ENCODE results near the gene FNDC11. TPM values are rescaled to one million over a fixed set of nuclear protein-coding genes. Genes with fewer than 3 reads are reported as not detected.

The FNDC11 gene
- total and polyA plus RNA-seq, 2 of the 13 experiments (the other 11 are each of a cell fraction or from before 2014, with no cell fraction given) = 0.07 TPM; not detected in 1

DNA sequence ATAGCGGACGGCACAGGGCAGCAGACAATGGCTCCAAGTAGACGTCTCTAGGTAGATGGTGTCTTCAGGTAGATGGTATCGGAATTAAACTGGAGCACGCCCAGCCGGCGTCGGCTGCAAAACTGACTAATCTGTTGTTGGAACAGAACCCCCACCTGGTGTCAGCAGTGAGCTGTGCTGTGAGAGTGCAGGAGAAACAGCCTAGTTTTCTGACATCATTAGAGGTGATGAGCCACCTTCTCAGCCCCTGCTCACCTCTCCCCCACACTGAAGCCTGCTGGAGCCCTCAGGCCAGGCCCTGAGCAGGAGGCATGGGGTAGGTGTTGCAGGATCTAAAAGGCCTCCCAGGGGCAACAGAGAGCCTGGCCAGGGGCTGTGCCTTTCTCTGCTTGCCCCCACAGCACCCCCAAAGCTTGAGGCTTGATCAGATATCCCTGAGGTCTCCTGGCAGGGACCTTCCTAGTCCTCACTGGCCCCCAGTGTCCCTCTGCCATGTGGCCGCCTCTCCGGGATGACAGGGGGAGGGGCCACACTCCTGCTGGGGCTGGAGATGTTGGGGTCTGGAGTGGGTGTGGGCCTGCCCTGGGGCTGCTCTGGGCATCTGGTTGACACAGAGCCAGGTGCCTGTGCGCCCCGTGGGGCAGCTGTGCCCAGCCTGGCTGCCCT, 27.0 kb downstream of the FNDC11 start (continued):
- TF ChIP-seq YEATS2 (CRISPR knock-in tag; IDR thresholded peaks at IDR 0.05; ENCODE audit: borderline replicate concordance) (peak; percentile 24; the same call in 1 of the 2 replicates), FOXO1 (CRISPR knock-in tag; IDR thresholded peaks at IDR 0.05) (peak; percentile 52; the same call in 1 of the 2 replicates), SMC3 (IDR thresholded peaks at IDR 0.05; ENCODE audit: low read length) (peak; percentile 95), XRCC5 (optimal IDR thresholded peaks at IDR 0.05; ENCODE audit: low read length) (peak; percentile 88), ERF (CRISPR knock-in tag; IDR thresholded peaks at IDR 0.05) (peak; percentile 66; the same call in 1 of the 2 replicates), SRY (CRISPR knock-in tag; IDR thresholded peaks at IDR 0.05) (peak; percentile 60; the same call in 1 of the 2 replicates), BHLHE40 (IDR thresholded peaks at IDR 0.05; ENCODE audit: low read length) (peak; percentile 39; the same call in 1 of the 2 replicates), HDAC2 (CRISPR knock-in tag; IDR thresholded peaks at IDR 0.05) (0 out of 2 replicates have a peak, but pooled peaks have one; percentile 36), GATAD2A (CRISPR knock-in tag; IDR thresholded peaks at IDR 0.05) (peak; percentile 61), ZNF746 (CRISPR knock-in tag; IDR thresholded peaks at IDR 0.05) (peak; percentile 25; the same call in 1 of the 2 replicates), NFIC (IDR thresholded peaks at IDR 0.05; ENCODE audit: low read length) (no peak), ZNF264 (CRISPR knock-in tag; IDR thresholded peaks at IDR 0.05) (no peak), MXI1 (IDR thresholded peaks at IDR 0.05; ENCODE audit: borderline replicate concordance, low read depth, low read length) (peak; percentile 52; the same call in 1 of the 3 replicates), ZNF263 (CRISPR knock-in tag; IDR thresholded peaks at IDR 0.05) (0 out of 2 replicates have a peak, but pooled peaks have one; percentile 27), EHMT2 (IDR thresholded peaks at IDR 0.05; ENCODE audit: borderline replicate concordance, low read depth, low read length) (no peak), HDAC1 (CRISPR knock-in tag; IDR thresholded peaks at IDR 0.05) (0 out of 2 replicates have a peak, but pooled peaks have one; percentile 53), RFX3 (CRISPR knock-in tag; IDR thresholded peaks at IDR 0.05) (no peak)
- TF ChIP-seq, protein P1, sequence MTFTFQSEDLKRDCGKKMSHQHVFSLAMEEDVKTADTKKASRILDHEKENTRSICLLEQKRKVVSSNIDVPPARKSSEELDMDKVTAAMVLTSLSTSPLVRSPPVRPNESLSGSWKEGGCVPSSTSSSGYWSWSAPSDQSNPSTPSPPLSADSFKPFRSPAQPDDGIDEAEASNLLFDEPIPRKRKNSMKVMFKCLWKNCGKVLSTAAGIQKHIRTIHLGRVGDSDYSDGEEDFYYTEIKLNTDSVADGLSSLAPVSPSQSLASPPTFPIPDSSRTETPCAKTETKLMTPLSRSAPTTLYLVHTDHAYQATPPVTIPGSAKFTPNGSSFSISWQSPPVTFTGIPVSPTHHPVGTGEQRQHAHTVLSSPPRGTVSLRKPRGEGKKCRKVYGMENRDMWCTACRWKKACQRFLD (CRISPR knock-in tag; IDR thresholded peaks at IDR 0.05; ENCODE audit: borderline replicate concordance) = no peak
- TF ChIP-seq, protein P2, sequence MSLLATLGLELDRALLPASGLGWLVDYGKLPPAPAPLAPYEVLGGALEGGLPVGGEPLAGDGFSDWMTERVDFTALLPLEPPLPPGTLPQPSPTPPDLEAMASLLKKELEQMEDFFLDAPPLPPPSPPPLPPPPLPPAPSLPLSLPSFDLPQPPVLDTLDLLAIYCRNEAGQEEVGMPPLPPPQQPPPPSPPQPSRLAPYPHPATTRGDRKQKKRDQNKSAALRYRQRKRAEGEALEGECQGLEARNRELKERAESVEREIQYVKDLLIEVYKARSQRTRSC (CRISPR knock-in tag; IDR thresholded peaks at IDR 0.05; ENCODE audit: low read depth) = 0 out of 2 replicates have a peak, but pooled peaks have one; percentile 65
- TF ChIP-seq, protein P3, sequence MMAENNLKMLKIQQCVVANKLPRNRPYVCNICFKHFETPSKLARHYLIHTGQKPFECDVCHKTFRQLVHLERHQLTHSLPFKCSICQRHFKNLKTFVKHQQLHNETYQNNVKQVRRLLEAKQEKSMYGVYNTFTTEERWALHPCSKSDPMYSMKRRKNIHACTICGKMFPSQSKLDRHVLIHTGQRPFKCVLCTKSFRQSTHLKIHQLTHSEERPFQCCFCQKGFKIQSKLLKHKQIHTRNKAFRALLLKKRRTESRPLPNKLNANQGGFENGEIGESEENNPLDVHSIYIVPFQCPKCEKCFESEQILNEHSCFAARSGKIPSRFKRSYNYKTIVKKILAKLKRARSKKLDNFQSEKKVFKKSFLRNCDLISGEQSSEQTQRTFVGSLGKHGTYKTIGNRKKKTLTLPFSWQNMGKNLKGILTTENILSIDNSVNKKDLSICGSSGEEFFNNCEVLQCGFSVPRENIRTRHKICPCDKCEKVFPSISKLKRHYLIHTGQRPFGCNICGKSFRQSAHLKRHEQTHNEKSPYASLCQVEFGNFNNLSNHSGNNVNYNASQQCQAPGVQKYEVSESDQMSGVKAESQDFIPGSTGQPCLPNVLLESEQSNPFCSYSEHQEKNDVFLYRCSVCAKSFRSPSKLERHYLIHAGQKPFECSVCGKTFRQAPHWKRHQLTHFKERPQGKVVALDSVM (CRISPR knock-in tag; IDR thresholded peaks at IDR 0.05) = no peak
- TF ChIP-seq, protein P4, sequence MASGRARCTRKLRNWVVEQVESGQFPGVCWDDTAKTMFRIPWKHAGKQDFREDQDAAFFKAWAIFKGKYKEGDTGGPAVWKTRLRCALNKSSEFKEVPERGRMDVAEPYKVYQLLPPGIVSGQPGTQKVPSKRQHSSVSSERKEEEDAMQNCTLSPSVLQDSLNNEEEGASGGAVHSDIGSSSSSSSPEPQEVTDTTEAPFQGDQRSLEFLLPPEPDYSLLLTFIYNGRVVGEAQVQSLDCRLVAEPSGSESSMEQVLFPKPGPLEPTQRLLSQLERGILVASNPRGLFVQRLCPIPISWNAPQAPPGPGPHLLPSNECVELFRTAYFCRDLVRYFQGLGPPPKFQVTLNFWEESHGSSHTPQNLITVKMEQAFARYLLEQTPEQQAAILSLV (CRISPR knock-in tag; IDR thresholded peaks at IDR 0.05; ENCODE audit: borderline replicate concordance) = 0 out of 2 replicates have a peak, but pooled peaks have one; percentile 35
- TF ChIP-seq, protein P5, sequence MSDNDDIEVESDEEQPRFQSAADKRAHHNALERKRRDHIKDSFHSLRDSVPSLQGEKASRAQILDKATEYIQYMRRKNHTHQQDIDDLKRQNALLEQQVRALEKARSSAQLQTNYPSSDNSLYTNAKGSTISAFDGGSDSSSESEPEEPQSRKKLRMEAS (IDR thresholded peaks at IDR 0.05) = peak; percentile 39; the same call in 1 of the 2 replicates
- TF ChIP-seq, protein P6, sequence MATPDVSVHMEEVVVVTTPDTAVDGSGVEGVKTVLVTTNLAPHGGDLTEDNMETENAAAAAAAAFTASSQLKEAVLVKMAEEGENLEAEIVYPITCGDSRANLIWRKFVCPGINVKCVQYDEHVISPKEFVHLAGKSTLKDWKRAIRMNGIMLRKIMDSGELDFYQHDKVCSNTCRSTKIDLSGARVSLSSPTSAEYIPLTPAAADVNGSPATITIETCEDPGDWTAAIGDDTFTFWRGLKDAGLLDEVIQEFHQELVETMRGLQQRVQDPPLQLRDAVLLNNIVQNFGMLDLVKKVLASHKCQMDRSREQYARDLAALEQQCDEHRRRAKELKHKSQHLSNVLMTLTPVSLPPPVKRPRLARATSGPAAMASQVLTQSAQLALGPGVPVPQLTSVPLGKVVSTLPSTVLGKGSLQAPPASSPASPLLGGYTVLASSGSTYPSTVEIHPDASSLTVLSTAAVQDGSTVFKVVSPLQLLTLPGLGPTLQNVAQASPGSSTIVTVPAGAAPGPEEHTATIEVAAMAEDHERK (CRISPR knock-in tag; IDR thresholded peaks at IDR 0.05; ENCODE audit: low read depth) = 0 out of 2 replicates have a peak, but pooled peaks have one; percentile 31

All from HepG2 (cell line).